Uterine smooth muscle cell (primary cell): ENCODE results near the gene PCDHA6. TPM values are rescaled to one million over a fixed set of nuclear protein-coding genes. Genes with fewer than 3 reads are reported as not detected.

Source experiments
- total RNA-seq: library from RNA; depleted of rRNA; stranded (reverse); fragments of >200 nt; gene quantifications from 2 replicates; pipeline ENCODE4 v1.2.3, GENCODE V29; 2014

Gene PCDHA6
- total RNA-seq, 1 donor from 2014 or later: 1.4 TPM

Other genes with a start within 250 kb of the PCDHA6 start
- gene CD14, start 194.8 kb upstream of the PCDHA6 start, total RNA-seq: 0.11 and 0.25 TPM in 2 replicates
- gene TMCO6, start 188.5 kb upstream of the PCDHA6 start, total RNA-seq: 9.8 and 12.1 TPM in 2 replicates
- gene NDUFA2, start 180.3 kb upstream of the PCDHA6 start, total RNA-seq: 22.8 and 31.7 TPM in 2 replicates
- 101 and 140 TPM in 2 replicates for gene IK, start 180.1 kb upstream of the PCDHA6 start, total RNA-seq
- gene WDR55, start 163.1 kb upstream of the PCDHA6 start, total RNA-seq: 29.4 and 37.5 TPM in 2 replicates
- 0.12 and 0.33 TPM in 2 replicates for gene DND1, start 154.4 kb upstream of the PCDHA6 start, total RNA-seq
- 70.7 and 107 TPM in 2 replicates for gene HARS1, start 136.6 kb upstream of the PCDHA6 start, total RNA-seq
- gene HARS2, start 136.5 kb upstream of the PCDHA6 start, total RNA-seq: 38.0 and 38.8 TPM in 2 replicates
- gene ZMAT2, start 127.5 kb upstream of the PCDHA6 start, total RNA-seq: 60.6 and 61.1 TPM in 2 replicates
- gene PCDHA1, start 41.8 kb upstream of the PCDHA6 start, total RNA-seq: under 0.01 TPM in 2 replicates
- gene PCDHA2, start 33.1 kb upstream of the PCDHA6 start, total RNA-seq: under 0.01 and 0.11 TPM in 2 replicates
- gene PCDHA3, start 26.9 kb upstream of the PCDHA6 start, total RNA-seq: under 0.01 and 0.25 TPM in 2 replicates
- 0.11 and 0.62 TPM in 2 replicates for gene PCDHA4, start 20.9 kb upstream of the PCDHA6 start, total RNA-seq
- 0.11 and 0.12 TPM in 2 replicates for gene PCDHA5, start 6.3 kb upstream of the PCDHA6 start, total RNA-seq
- gene PCDHA7, start 6.3 kb downstream of the PCDHA6 start, total RNA-seq: 0.22 and 0.87 TPM in 2 replicates
- 0.11 and 0.12 TPM in 2 replicates for gene PCDHA8, start 13.2 kb downstream of the PCDHA6 start, total RNA-seq
- gene PCDHA9, start 20.4 kb downstream of the PCDHA6 start, total RNA-seq: 0.11 and 0.12 TPM in 2 replicates
- 0.33 and 0.37 TPM in 2 replicates for gene PCDHA10, start 27.9 kb downstream of the PCDHA6 start, total RNA-seq
- 0.22 and 0.50 TPM in 2 replicates for gene PCDHA11, start 41.0 kb downstream of the PCDHA6 start, total RNA-seq
- gene PCDHA12, start 47.3 kb downstream of the PCDHA6 start, total RNA-seq: 0.11 and 0.12 TPM in 2 replicates
- under 0.01 and 0.25 TPM in 2 replicates for gene PCDHA13, start 54.2 kb downstream of the PCDHA6 start, total RNA-seq
- 0.11 and 0.25 TPM in 2 replicates for gene PCDHAC1, start 98.3 kb downstream of the PCDHA6 start, total RNA-seq
- gene PCDHAC2, start 138.5 kb downstream of the PCDHA6 start, total RNA-seq: 0.55 and 1.9 TPM in 2 replicates
- not detected in 2 replicates for gene PCDHB1, start 223.4 kb downstream of the PCDHA6 start, total RNA-seq